Mucosa of descending colon (tissue), 3 donors: ENCODE measurements around the gene DICER1. TPM values are rescaled to one million over a fixed set of nuclear protein-coding genes. Genes with fewer than 3 reads are reported as not detected.
A peak's percentile ranks its signal among the peaks of the same experiment; 100 is the strongest.

Experiments
- ATAC-seq: fragments of 200-7000 bp; cut with Tn5 transposase; one replicate; pipeline ENCODE4 v1.9.1; 2020; ENCODE audit warnings: mild to moderate bottlenecking, moderate library complexity
- DNase-seq, 3 donors: peaks; one replicate each; pipeline ENCODE4 v3.0.0-alpha.2; 2020
- H3K36me3 ChIP-seq: fragments of 200-600 bp; one replicate; pipeline ENCODE4 v1.8.0; 2021; ENCODE audit warnings: low read depth, mild to moderate bottlenecking
- H3K4me1 ChIP-seq: fragments of 200-600 bp; one replicate; pipeline ENCODE4 v1.8.0; 2021; ENCODE audit warnings: low read depth, mild to moderate bottlenecking
- H3K4me3 ChIP-seq: fragments of 200-600 bp; one replicate; pipeline ENCODE4 v1.8.0; 2021; ENCODE audit warnings: mild to moderate bottlenecking
- H3K9me3 ChIP-seq: fragments of 200-600 bp; one replicate; pipeline ENCODE4 v1.8.0; 2021; ENCODE audit warnings: mild to moderate bottlenecking
- CTCF ChIP-seq: fragments of 200-600 bp; IDR thresholded peaks from one replicate; pipeline ENCODE4 v1.8.0; 2022; ENCODE audit warnings: antibody characterized with exemption, mild to moderate bottlenecking
- intact Hi-C, 2 donors: fragments of 100-400 bp; cut with DNase I in 1 of 2; cut with micrococcal nuclease in 1 of 2; formaldehyde crosslinking; loops; one replicate each; pipeline versions ENCODE4 v1.11.0 to v1.11.1; 2022; cut with DNase I, micrococcal nuclease
- total RNA-seq, 3 donors: library from RNA; stranded (reverse); fragmentation: NEBNext Ultra II Directional in 2 of 3; extraction: Animal tissue kit (Norgen Biotek cat#: 25700) in 2 of 3; gene quantifications; one replicate each; pipeline versions ENCODE4 v1.2.1 to v1.2.4, GENCODE V29; 2021 to 2023
- donor health status: DM: no; HTN: no; CAD: no; lungs with moderate emphysema.
- donor health status: DM: no; HTN: no; CAD: no.
- donor health status: DM: no; HTN: yes; CAD: no.

The DICER1 gene
- total RNA-seq, 3 donors from 2014 or later, result 61.6 to 72.1 (median 65.9) TPM

GRCh38 chr14:95091581-95091980 is 65.7 kb downstream of the DICER1 start:
- ATAC-seq, result no peak
- no peak for DNase-seq
- H3K4me3 ChIP-seq, result no peak overlapping the region
- no peaks in the 10 kb centered on the region for H3K4me1 ChIP-seq
- H3K36me3 ChIP-seq, result peaks cover 11% of the 10 kb centered on the region
- no peak for TF ChIP-seq CTCF
- no peaks in the 10 kb centered on the region for H3K9me3 ChIP-seq
- intact Hi-C loops, result loop anchor here in 1 of 2 donors (10.0 kb wide), 1 partner anchor 397 kb away; no protein-coding TSS in a partner anchor

- ATAC-seq, result no peak
- TF ChIP-seq CTCF, result no peak
- no peak for DNase-seq
- Histone ChIP-seq H3K36me3 (peaks cover 7% of the 10 kb centered on the region), H3K9me3 (no peaks in the 10 kb centered on the region), H3K4me3 (no peak overlapping the region), H3K4me1 (no peaks in the 10 kb centered on the region)
- intact Hi-C loops, result no loop called here
Measured at GRCh38 chr14:95088665-95089064, 68.7 kb downstream of the DICER1 start.

- TF ChIP-seq CTCF, result no peak
- DNase-seq (no peak), ATAC-seq (no peak)
- Histone ChIP-seq H3K4me1 (no peaks in the 10 kb centered on the region), H3K4me3 (no peak overlapping the region), H3K9me3 (no peaks in the 10 kb centered on the region), H3K36me3 (peaks cover 7% of the 10 kb centered on the region)
- intact Hi-C loops, result no loop called here
Measured at GRCh38 chr14:95087619-95088018, 69.7 kb downstream of the DICER1 start.

- TF ChIP-seq CTCF, result no peak
- Histone ChIP-seq H3K4me1 (no peaks in the 10 kb centered on the region), H3K36me3 (peaks cover 6% of the 10 kb centered on the region), H3K4me3 (no peak overlapping the region), H3K9me3 (no peaks in the 10 kb centered on the region)
- DNase-seq (no peak), ATAC-seq (no peak)
- intact Hi-C loops, result no loop called here
Measured at GRCh38 chr14:95085321-95085720, 72.0 kb downstream of the DICER1 start.

- no peaks in the 10 kb centered on the region for H3K9me3 ChIP-seq
- no peaks in the 10 kb centered on the region for H3K4me1 ChIP-seq
- DNase-seq (no peak), ATAC-seq (peak; percentile 21)
- no peaks in the 10 kb centered on the region for H3K36me3 ChIP-seq
- TF ChIP-seq CTCF, result no peak
- H3K4me3 ChIP-seq, result no peak overlapping the region
- intact Hi-C loops, result no loop called here
Measured at GRCh38 chr14:95078867-95079266, 78.5 kb downstream of the DICER1 start.

GRCh38 chr14:95077345-95077744 is 80.0 kb downstream of the DICER1 start:
- TF ChIP-seq CTCF, result no peak
- ATAC-seq, result no peak
- Histone ChIP-seq H3K4me3 (no peak overlapping the region), H3K9me3 (no peaks in the 10 kb centered on the region), H3K4me1 (no peaks in the 10 kb centered on the region), H3K36me3 (no peaks in the 10 kb centered on the region)
- DNase-seq, result no peak
- intact Hi-C loops, result no loop called here
